ENCODE measurements around the gene YPEL1. TPM values are rescaled to one million over a fixed set of nuclear protein-coding genes. Genes with fewer than 3 reads are reported as not detected.

The YPEL1 gene
- total and polyA plus RNA-seq, 12 donors = 1.5 to 14.6 (median 7.6) TPM

- DNase-seq (no peak), ATAC-seq (no peak)
- WGBS, 2 donors = 94 to 97% methylated on average over 15 of the region's 15 CpGs
- Histone ChIP-seq H3K27ac (peak overlapping the region in 1 of 10 donors; percentile 54), H3K9me3 (no peaks in the 10 kb centered on the region), H3K27me3 (no peaks in the 10 kb centered on the region), H3K4me3 (no peak overlapping the region), H3K4me1 (peaks cover 0 to 12% (median 0%) of the 10 kb centered on the region in 9 donors), H3K36me3 (peaks cover 0 to 100% (median 63%) of the 10 kb centered on the region in 9 donors)
- intact Hi-C loops (cut with DNase I) = loop anchor here in 2 of 10 donors (10.0 kb wide), 2 partner anchors 57 to 113 kb away; no protein-coding TSS in a partner anchor
- TF ChIP-seq CTCF (IDR thresholded peaks at IDR 0.05) = no peak
Observed at GRCh38 chr22:21761994-21762680, 26.5 kb upstream of the YPEL1 start.

GRCh38 chr22:21761086-21761485 is 25.5 kb upstream of the YPEL1 start:
- Histone ChIP-seq H3K4me3 (no peak overlapping the region), H3K36me3 (peaks cover 0 to 97% (median 54%) of the 10 kb centered on the region in 9 donors), H3K27me3 (no peaks in the 10 kb centered on the region), H3K4me1 (peaks cover 0 to 15% (median 0%) of the 10 kb centered on the region in 9 donors), H3K27ac (no peak overlapping the region), H3K9me3 (no peaks in the 10 kb centered on the region)
- no peak for TF ChIP-seq CTCF (IDR thresholded peaks at IDR 0.05)
- WGBS, 2 donors = 96% methylated on average over 2 of the region's 2 CpGs
- ATAC-seq (no peak), DNase-seq (no peak)
- intact Hi-C loops (cut with DNase I) = loop anchor here in 2 of 10 donors (10.0 kb wide), 2 partner anchors 56 to 114 kb away; no protein-coding TSS in a partner anchor

DNA sequence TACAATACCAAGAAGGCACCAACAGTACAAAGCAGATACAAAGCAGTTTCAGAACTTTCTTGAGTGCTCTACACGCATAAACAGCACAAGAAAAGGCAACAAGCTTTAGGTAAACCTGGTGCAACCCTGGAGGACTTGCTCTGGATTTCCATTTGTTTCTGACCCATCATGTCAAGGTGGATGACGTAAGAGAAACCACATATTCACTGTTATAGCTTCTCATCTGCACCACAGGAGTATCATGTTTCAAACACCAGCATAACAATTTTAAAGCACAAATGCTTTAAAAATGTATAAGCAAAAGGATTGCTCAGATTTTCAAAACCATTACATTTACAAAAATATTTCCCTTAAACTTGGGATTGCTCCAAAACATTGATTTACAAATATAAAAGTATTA is 25.0 kb upstream of the YPEL1 start:
- WGBS, 2 donors = 95 to 96% methylated on average over 2 of the region's 2 CpGs
- no peaks in the 10 kb centered on the region for H3K27me3 ChIP-seq
- no peak overlapping the region for H3K4me3 ChIP-seq
- no peak for TF ChIP-seq CTCF (IDR thresholded peaks at IDR 0.05)
- peaks cover 0 to 92% (median 51%) of the 10 kb centered on the region in 9 donors for H3K36me3 ChIP-seq
- ATAC-seq = no peak
- DNase-seq = no peak
- H3K9me3 ChIP-seq = no peaks in the 10 kb centered on the region
- no peak overlapping the region for H3K27ac ChIP-seq
- intact Hi-C loops (cut with DNase I) = loop anchor here in 2 of 10 donors (10.0 kb wide), 2 partner anchors 56 to 114 kb away; no protein-coding TSS in a partner anchor
- H3K4me1 ChIP-seq = peaks cover 0 to 19% (median 3%) of the 10 kb centered on the region in 9 donors

DNA sequence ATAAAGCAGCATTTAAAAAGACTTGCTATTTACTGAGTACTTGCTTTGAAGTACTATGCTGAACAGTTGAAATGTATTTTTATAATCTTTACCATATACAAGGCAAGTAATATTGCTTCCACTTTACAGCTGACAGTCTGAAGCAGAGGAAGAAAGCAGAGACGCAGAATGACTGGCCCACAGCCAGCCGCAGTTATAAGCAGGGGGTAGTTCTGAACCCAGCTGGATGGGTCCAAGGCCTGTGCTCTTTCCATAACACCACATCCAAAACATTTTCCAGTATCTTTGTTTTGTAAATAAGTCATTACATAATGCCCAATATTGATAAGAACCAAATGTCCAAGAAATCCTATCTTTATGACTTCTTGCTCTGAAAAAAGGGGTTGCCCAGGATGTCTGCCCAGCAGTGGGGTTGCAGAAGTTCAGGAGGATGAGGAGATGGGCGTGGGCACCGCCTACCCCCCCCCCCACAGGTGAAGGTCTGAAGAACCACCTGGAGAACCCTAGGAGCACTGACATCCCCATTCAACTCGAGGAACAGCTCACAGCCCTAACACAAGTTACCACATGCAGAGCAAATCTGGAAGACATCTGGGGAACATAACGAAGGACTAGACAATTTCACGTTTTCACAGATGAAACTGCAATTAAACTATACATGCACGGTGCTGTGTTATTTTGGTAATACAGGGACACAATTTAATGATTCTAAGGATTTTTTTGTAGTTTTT is 24.2 kb upstream of the YPEL1 start:
- H3K27ac ChIP-seq = no peak overlapping the region
- H3K36me3 ChIP-seq = peaks cover 0 to 84% (median 43%) of the 10 kb centered on the region in 9 donors
- no peak for ATAC-seq
- no peak for TF ChIP-seq CTCF (IDR thresholded peaks at IDR 0.05)
- 85% methylated on average over 8 of the region's 8 CpGs for WGBS, 2 donors
- DNase-seq = no peak
- intact Hi-C loops (cut with DNase I) = loop anchor here in 2 of 10 donors (10.0 kb wide), 2 partner anchors 55 to 115 kb away; no protein-coding TSS in a partner anchor
- H3K4me1 ChIP-seq = peaks cover 0 to 24% (median 9%) of the 10 kb centered on the region in 9 donors
- H3K9me3 ChIP-seq = no peaks in the 10 kb centered on the region
- H3K4me3 ChIP-seq = no peak overlapping the region
- no peaks in the 10 kb centered on the region for H3K27me3 ChIP-seq

Data from heart right ventricle (tissue), 16 donors.